Neural cell (in vitro differentiated cells): ENCODE measurements around the gene ZBTB12. TPM values are rescaled to one million over a fixed set of nuclear protein-coding genes. Genes with fewer than 3 reads are reported as not detected.
"Not testable (repeated sequence)": the region's sequence is repeated elsewhere in the genome, so short reads cannot be mapped to it uniquely, and the experiment has no call there.

ENCODE experiments used
- H2AFZ ChIP-seq: fragments of 200-600, 300-800 bp; sonication (generic), shearing (Covaris generic); 2 replicates; pipeline ENCODE4 v1.6.0; 2014; ENCODE audit warnings: low read depth, mild to moderate bottlenecking, antibody characterized with exemption, low read length, moderate library complexity
- H3F3A ChIP-seq: fragments of 200-600 bp; shearing (Covaris generic); 2 replicates; pipeline ENCODE4 v1.6.1; 2016; ENCODE audit warnings: mild to moderate bottlenecking, moderate library complexity, mixed read lengths, antibody characterized with exemption, low read length; ENCODE audit not compliant: insufficient read depth, poor library complexity, severe bottlenecking
- H3K27ac ChIP-seq: fragments of 200-600, 300-800 bp; sonication (generic), shearing (Covaris generic); 2 replicates; pipeline ENCODE4 v1.5.1; 2014; ENCODE audit warnings: mild to moderate bottlenecking, low read length, moderate library complexity
- H3K27me3 ChIP-seq: fragments of 300-800, 200-600 bp; sonication (generic), shearing (Covaris generic); 2 replicates; pipeline ENCODE4 v1.6.0; 2014; ENCODE audit warnings: mild to moderate bottlenecking, low read depth, low read length, moderate library complexity; ENCODE audit not compliant: insufficient read depth
- H3K36me3 ChIP-seq: fragments of 300-800, 200-600 bp; sonication (generic), shearing (Covaris generic); 2 replicates; pipeline ENCODE4 v1.5.1; 2014; ENCODE audit warnings: mild to moderate bottlenecking, antibody characterized with exemption, low read length, moderate library complexity; ENCODE audit not compliant: insufficient read depth
- H3K4me2 ChIP-seq: fragments of 300-800, 200-600 bp; sonication (generic), shearing (Covaris generic); 2 replicates; pipeline ENCODE4 v1.6.0; 2014; ENCODE audit warnings: mild to moderate bottlenecking, low read length
- H3K4me3 ChIP-seq: fragments of 300-800, 200-600 bp; sonication (generic), shearing (Covaris generic); 2 replicates; pipeline ENCODE4 v1.5.1; 2014; ENCODE audit warnings: mild to moderate bottlenecking, low read length, moderate library complexity
- H3K79me2 ChIP-seq: fragments of 200-600 bp; shearing (Covaris generic); replicated peaks from 2 replicates; pipeline ENCODE4 v1.6.0; 2014; ENCODE audit warnings: mild to moderate bottlenecking, low read length, moderate library complexity; ENCODE audit not compliant: insufficient read depth
- H3K9ac ChIP-seq: fragments of 300-800, 200-600 bp; sonication (generic), shearing (Covaris generic); 2 replicates; pipeline ENCODE4 v1.6.1; 2016; ENCODE audit warnings: mild to moderate bottlenecking, low read length, mixed read lengths
- H3K9me2 ChIP-seq: fragments of 200-600 bp; shearing (Covaris generic); 2 replicates; pipeline ENCODE4 v1.6.1; 2016; ENCODE audit warnings: mild to moderate bottlenecking, low read length, mixed read lengths; ENCODE audit not compliant: insufficient read depth
- H3K9me3 ChIP-seq: fragments of 200-600, 300-800 bp; sonication (generic), shearing (Covaris generic); 2 replicates; pipeline ENCODE4 v1.6.1; 2016; ENCODE audit warnings: mild to moderate bottlenecking, mixed run types, low read length, moderate library complexity, mixed read lengths
- H4K20me1 ChIP-seq: fragments of 200-600 bp; shearing (Covaris generic); 2 replicates; pipeline ENCODE4 v1.6.1; 2016; ENCODE audit warnings: mild to moderate bottlenecking, mixed run types; ENCODE audit not compliant: insufficient read depth
- EP300 ChIP-seq: fragments of 450-650 bp; conservative IDR thresholded peaks from 2 replicates; pipeline ENCODE4 v1.6.1; 2014; ENCODE audit warnings: antibody characterized with exemption, mild to moderate bottlenecking, moderate library complexity; ENCODE audit not compliant: poor library complexity, severe bottlenecking
- EZH2 ChIP-seq: fragments of 200-600, 300-800 bp; shearing (Covaris generic), sonication (generic); IDR thresholded peaks from 2 replicates; pipeline ENCODE4 v1.6.1; 2014; ENCODE audit warnings: antibody characterized with exemption, low read length, borderline replicate concordance, mild to moderate bottlenecking; ENCODE audit not compliant: insufficient read depth, poor library complexity, severe bottlenecking
- MXI1 ChIP-seq: fragments of 450-650 bp; conservative IDR thresholded peaks from 2 replicates; pipeline ENCODE4 v1.6.1; 2014; ENCODE audit warnings: antibody characterized with exemption, mild to moderate bottlenecking; ENCODE audit not compliant: poor library complexity, severe bottlenecking
- POLR2AphosphoS5 ChIP-seq: IDR thresholded peaks from 2 replicates; pipeline ENCODE4 v1.6.1; 2012
- RAD21 ChIP-seq: fragments of 450-650 bp; conservative IDR thresholded peaks from 2 replicates; pipeline ENCODE4 v1.6.1; 2014; ENCODE audit warnings: antibody characterized with exemption, mild to moderate bottlenecking, moderate library complexity
- SMC3 ChIP-seq: fragments of 450-650 bp; conservative IDR thresholded peaks from 2 replicates; pipeline ENCODE4 v1.6.1; 2014; ENCODE audit warnings: antibody characterized with exemption, mild to moderate bottlenecking, moderate library complexity; ENCODE audit not compliant: poor library complexity
- TAF1 ChIP-seq: IDR thresholded peaks from 2 replicates; pipeline ENCODE4 v1.6.1; 2012; ENCODE audit warnings: low read depth
- polyA plus RNA-seq: library from polyadenylated mRNA; depleted of rRNA; stranded (reverse); fragments of >200 nt; gene quantifications from 2 replicates; pipeline ENCODE4 v1.2.3, GENCODE V29; 2014
- TF ChIP-seq, protein P1 (sequence below): fragments of 450-650 bp; IDR thresholded peaks from 2 replicates; pipeline ENCODE4 v1.5.1; 2014; ENCODE audit warnings: antibody characterized with exemption, mild to moderate bottlenecking, moderate library complexity; ENCODE audit not compliant: poor library complexity, severe bottlenecking
- TF ChIP-seq, protein P2 (sequence below): IDR thresholded peaks from 2 replicates; pipeline ENCODE4 v1.6.1; 2012; ENCODE audit warnings: borderline replicate concordance

The ZBTB12 gene
- polyA plus RNA-seq, 1 donor from 2014 or later, result 21.4 TPM

DNA sequence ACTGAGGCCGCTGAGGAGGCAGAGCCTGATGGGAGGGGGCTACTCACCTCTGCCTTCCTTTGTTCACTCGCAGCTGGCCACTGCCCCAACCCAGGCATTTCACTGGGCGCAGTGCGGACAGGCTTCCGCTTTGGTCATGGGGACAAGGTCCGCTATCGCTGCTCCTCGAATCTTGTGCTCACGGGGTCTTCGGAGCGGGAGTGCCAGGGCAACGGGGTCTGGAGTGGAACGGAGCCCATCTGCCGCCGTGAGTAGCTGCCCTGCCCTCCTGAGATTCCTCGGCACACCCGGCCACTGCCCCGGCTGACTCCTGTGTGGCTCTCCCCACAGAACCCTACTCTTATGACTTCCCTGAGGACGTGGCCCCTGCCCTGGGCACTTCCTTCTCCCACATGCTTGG lies 31.7 kb upstream of the ZBTB12 start:
- Histone ChIP-seq H3K9ac (no peak overlapping the region), H3K79me2 (no peaks in the 10 kb centered on the region), H3F3A (no peaks in the 10 kb centered on the region), H2AFZ (no peak overlapping the region), H3K27me3 (no peaks in the 10 kb centered on the region), H3K9me2 (no peaks in the 10 kb centered on the region), H3K36me3 (no peaks in the 10 kb centered on the region), H3K4me2 (no peak overlapping the region), H3K4me3 (no peak overlapping the region), H4K20me1 (no peaks in the 10 kb centered on the region), H3K9me3 (no peaks in the 10 kb centered on the region), H3K27ac (no peak overlapping the region)
- TF ChIP-seq POLR2AphosphoS5, result no peak

DNA sequence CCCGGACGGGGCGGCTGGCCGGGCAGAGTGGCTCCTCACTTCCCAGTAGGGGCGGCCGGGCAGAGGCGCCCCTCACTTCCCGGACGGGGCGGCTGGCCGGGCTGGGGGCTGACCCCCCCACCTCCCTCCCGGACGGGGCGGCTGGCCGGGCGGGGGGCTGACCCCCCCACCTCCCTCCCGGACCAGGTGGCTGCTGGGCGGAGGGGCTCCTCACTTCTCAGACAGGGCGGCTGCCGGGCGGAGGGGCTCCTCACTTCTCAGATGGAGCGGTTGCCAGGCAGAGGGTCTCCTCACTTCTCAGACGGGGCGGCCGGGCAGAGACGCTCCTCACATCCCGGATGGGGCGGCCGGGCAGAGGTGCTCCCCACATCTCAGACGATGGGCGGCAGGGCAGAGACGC lies 30.3 kb upstream of the ZBTB12 start:
- H3K4me3 ChIP-seq, H3K79me2 ChIP-seq, H3K27ac ChIP-seq, H2AFZ ChIP-seq, H4K20me1 ChIP-seq, H3K9me2 ChIP-seq, H3K36me3 ChIP-seq, H3K4me2 ChIP-seq, H3K9me3 ChIP-seq, H3K27me3 ChIP-seq, H3K9ac ChIP-seq, H3F3A ChIP-seq: not testable (repeated sequence)

DNA sequence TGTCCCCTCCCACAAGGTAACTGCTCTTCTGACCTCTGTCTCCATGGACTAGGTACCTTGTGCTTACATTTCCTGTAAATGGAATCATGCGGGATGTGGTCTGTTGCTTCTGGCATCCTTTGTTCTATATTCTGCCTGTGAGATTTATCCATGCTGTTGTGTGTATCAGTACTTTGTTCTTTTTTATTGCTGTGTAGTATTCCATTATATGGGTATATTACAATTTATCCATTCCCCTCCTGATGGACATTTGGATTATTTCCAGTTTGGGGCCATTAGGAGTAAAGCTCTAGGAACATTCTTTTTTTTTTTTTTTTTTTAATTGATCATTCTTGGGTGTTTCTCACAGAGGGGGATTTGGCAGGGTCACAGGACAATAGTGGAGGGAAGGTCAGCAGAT lies 29.1 kb upstream of the ZBTB12 start:
- no peaks in the 10 kb centered on the region for H3K27me3 ChIP-seq
- no peak overlapping the region for H3K4me3 ChIP-seq
- H3F3A ChIP-seq, result no peaks in the 10 kb centered on the region
- TF ChIP-seq MXI1 (no peak), EZH2 (no peak), TAF1 (no peak)
- TF ChIP-seq, protein P1, sequence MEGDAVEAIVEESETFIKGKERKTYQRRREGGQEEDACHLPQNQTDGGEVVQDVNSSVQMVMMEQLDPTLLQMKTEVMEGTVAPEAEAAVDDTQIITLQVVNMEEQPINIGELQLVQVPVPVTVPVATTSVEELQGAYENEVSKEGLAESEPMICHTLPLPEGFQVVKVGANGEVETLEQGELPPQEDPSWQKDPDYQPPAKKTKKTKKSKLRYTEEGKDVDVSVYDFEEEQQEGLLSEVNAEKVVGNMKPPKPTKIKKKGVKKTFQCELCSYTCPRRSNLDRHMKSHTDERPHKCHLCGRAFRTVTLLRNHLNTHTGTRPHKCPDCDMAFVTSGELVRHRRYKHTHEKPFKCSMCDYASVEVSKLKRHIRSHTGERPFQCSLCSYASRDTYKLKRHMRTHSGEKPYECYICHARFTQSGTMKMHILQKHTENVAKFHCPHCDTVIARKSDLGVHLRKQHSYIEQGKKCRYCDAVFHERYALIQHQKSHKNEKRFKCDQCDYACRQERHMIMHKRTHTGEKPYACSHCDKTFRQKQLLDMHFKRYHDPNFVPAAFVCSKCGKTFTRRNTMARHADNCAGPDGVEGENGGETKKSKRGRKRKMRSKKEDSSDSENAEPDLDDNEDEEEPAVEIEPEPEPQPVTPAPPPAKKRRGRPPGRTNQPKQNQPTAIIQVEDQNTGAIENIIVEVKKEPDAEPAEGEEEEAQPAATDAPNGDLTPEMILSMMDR, result no peak
- H3K9me2 ChIP-seq, result no peaks in the 10 kb centered on the region
- H3K36me3 ChIP-seq, result no peaks in the 10 kb centered on the region
- H3K9ac ChIP-seq, result no peak overlapping the region
- no peak overlapping the region for H2AFZ ChIP-seq
- no peak overlapping the region for H3K27ac ChIP-seq
- no peaks in the 10 kb centered on the region for H4K20me1 ChIP-seq
- no peaks in the 10 kb centered on the region for H3K9me3 ChIP-seq
- no peak overlapping the region for H3K4me2 ChIP-seq
- H3K79me2 ChIP-seq, result no peaks in the 10 kb centered on the region

DNA sequence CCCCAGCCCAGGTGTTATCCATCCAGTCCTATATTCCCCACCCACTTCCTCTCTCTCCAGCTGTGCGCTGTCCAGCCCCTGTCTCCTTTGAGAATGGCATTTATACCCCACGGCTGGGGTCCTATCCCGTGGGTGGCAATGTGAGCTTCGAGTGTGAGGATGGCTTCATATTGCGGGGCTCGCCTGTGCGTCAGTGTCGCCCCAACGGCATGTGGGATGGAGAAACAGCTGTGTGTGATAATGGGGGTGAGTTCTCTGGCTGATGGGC lies 26.7 kb upstream of the ZBTB12 start:
- Histone ChIP-seq H3K9ac (no peak overlapping the region), H3K4me3 (no peak overlapping the region), H3K9me3 (no peaks in the 10 kb centered on the region), H3K9me2 (no peaks in the 10 kb centered on the region), H3K36me3 (no peaks in the 10 kb centered on the region), H3K27me3 (no peaks in the 10 kb centered on the region), H3K79me2 (no peaks in the 10 kb centered on the region), H3F3A (no peaks in the 10 kb centered on the region), H3K27ac (no peak overlapping the region), H2AFZ (no peak overlapping the region), H3K4me2 (no peak overlapping the region), H4K20me1 (no peaks in the 10 kb centered on the region)
- TF ChIP-seq, protein P2, sequence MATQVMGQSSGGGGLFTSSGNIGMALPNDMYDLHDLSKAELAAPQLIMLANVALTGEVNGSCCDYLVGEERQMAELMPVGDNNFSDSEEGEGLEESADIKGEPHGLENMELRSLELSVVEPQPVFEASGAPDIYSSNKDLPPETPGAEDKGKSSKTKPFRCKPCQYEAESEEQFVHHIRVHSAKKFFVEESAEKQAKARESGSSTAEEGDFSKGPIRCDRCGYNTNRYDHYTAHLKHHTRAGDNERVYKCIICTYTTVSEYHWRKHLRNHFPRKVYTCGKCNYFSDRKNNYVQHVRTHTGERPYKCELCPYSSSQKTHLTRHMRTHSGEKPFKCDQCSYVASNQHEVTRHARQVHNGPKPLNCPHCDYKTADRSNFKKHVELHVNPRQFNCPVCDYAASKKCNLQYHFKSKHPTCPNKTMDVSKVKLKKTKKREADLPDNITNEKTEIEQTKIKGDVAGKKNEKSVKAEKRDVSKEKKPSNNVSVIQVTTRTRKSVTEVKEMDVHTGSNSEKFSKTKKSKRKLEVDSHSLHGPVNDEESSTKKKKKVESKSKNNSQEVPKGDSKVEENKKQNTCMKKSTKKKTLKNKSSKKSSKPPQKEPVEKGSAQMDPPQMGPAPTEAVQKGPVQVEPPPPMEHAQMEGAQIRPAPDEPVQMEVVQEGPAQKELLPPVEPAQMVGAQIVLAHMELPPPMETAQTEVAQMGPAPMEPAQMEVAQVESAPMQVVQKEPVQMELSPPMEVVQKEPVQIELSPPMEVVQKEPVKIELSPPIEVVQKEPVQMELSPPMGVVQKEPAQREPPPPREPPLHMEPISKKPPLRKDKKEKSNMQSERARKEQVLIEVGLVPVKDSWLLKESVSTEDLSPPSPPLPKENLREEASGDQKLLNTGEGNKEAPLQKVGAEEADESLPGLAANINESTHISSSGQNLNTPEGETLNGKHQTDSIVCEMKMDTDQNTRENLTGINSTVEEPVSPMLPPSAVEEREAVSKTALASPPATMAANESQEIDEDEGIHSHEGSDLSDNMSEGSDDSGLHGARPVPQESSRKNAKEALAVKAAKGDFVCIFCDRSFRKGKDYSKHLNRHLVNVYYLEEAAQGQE, result no peak
- TF ChIP-seq TAF1, result no peak
- no peak for TF ChIP-seq EP300
- no peak for TF ChIP-seq POLR2AphosphoS5
- TF ChIP-seq MXI1, result no peak
- no peak for TF ChIP-seq RAD21
- TF ChIP-seq, protein P1, result no peak
- TF ChIP-seq SMC3, result no peak
- no peak for TF ChIP-seq EZH2
